NT2/D1 (cell line): ENCODE results near the gene AKT3.

Source experiments
- SUZ12 ChIP-seq: IDR thresholded peaks from 2 replicates; pipeline ENCODE4 v1.6.1; 2011; ENCODE audit not compliant: insufficient read length, insufficient read depth; ENCODE audit errors: extremely low read depth
- ZNF274 ChIP-seq: IDR thresholded peaks from 2 replicates; pipeline ENCODE4 v1.6.1; 2011; ENCODE audit warnings: mild to moderate bottlenecking, low read depth, low read length

DNA sequence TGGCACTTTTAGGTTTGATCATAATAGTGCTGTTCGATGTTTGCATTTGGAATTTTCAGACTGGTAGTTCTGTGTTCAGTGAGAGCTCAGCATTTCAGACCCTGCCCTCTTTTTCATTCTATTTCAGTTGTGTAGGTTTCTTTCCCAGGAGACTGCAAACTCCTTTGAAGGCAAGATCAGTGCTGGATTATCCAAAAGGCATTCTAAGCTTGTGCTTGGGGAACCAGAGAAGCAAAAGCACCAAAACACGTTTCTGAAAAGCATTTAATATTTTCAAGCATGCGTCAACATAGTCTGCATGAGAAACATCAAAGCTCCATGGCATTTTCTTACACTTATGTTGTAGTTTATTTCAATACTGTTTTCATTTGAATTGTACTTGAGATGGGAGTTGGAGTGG, 302.2 kb downstream of the AKT3 start:
- TF ChIP-seq ZNF274 (no peak), SUZ12 (no peak)
